Measurements from ENCODE around the gene DNAH9. TPM values are rescaled to one million over a fixed set of nuclear protein-coding genes. Genes with fewer than 3 reads are reported as not detected.

The DNAH9 gene
- total RNA-seq, 4 donors from 2014 or later = 0.41 to 1.9 (median 0.79) TPM; not detected in 1

- Histone ChIP-seq H3K27me3 (no peaks in the 10 kb centered on the region), H3K4me1 (no peaks in the 10 kb centered on the region), H3K27ac (no peak overlapping the region), H3K9me3 (no peaks in the 10 kb centered on the region), H3K4me3 (no peak overlapping the region), H3K36me3 (no peaks in the 10 kb centered on the region)
- TF ChIP-seq POLR2AphosphoS5 (IDR thresholded peaks at IDR 0.05) = no peak
- TF ChIP-seq EP300 (IDR thresholded peaks at IDR 0.05; ENCODE audit: low read depth) = no peak
- no peak for TF ChIP-seq CTCF (IDR thresholded peaks at IDR 0.05)
- no peak for TF ChIP-seq POLR2A (IDR thresholded peaks at IDR 0.05)
- WGBS, 2 donors (ENCODE audit: low coverage in 1 of 2) = 93 to 100% methylated on average over 2 to 10 of the region's 10 CpGs
- intact Hi-C loops (cut with DNase I; ENCODE audit: low total_unique reads) = no loop called here
- DNase-seq = no peak
- in situ Hi-C loops (cut with MboI; ENCODE audit: low pct_ligation_motif_present in 1 of 4, low pct_unique_long_range_greater_than_20kb in 1 of 4, low sequenced_read_pairs in 3 of 4) = loop anchor here in 1 of 4 donors (10.0 kb wide), 1 partner anchor 56 kb away; no protein-coding TSS in a partner anchor
Measured at GRCh38 chr17:11558681-11559234, 39.5 kb upstream of the DNAH9 start.

DNA sequence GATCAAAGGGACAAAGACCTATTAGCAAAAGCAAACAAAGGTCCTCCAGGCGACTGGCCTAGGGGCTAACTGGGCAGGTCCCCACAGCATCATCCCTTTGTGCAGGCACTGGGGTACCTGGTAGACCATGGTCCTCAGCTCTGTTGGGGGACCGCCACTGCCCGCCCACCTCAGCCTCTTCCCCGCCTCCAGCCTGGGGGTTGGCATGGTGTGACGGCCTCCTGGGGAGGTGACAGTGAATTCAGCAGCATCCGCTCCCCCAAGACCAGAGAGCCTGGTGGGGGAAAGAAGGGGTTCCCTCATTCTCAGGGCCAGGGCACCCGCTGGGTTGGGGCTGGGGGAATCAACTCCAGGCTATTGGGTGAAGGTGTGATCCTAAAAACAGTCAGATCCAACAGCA lies 38.7 kb upstream of the DNAH9 start:
- no peaks in the 10 kb centered on the region for H3K27me3 ChIP-seq
- in situ Hi-C loops (cut with MboI; ENCODE audit: low pct_ligation_motif_present in 1 of 4, low pct_unique_long_range_greater_than_20kb in 1 of 4, low sequenced_read_pairs in 3 of 4) (loop anchor here in 1 of 4 donors (10.0 kb wide), 1 partner anchor 55 kb away; no protein-coding TSS in a partner anchor), intact Hi-C loops (cut with DNase I; ENCODE audit: low total_unique reads) (no loop called here)
- 80 to 86% methylated on average over 2 to 6 of the region's 7 CpGs for WGBS, 2 donors (ENCODE audit: low coverage in 1 of 2)
- no peaks in the 10 kb centered on the region for H3K4me1 ChIP-seq
- no peak for DNase-seq
- H3K4me3 ChIP-seq = no peak overlapping the region
- H3K27ac ChIP-seq = no peak overlapping the region
- H3K9me3 ChIP-seq = no peaks in the 10 kb centered on the region
- TF ChIP-seq EP300 (IDR thresholded peaks at IDR 0.05; ENCODE audit: low read depth) (no peak), CTCF (IDR thresholded peaks at IDR 0.05) (no peak), POLR2AphosphoS5 (IDR thresholded peaks at IDR 0.05) (no peak), POLR2A (IDR thresholded peaks at IDR 0.05) (no peak)
- H3K36me3 ChIP-seq = no peaks in the 10 kb centered on the region

GRCh38 chr17:11561281-11561680 lies 37.0 kb upstream of the DNAH9 start:
- Histone ChIP-seq H3K4me1 (no peaks in the 10 kb centered on the region), H3K36me3 (no peaks in the 10 kb centered on the region), H3K4me3 (no peak overlapping the region), H3K27ac (no peak overlapping the region), H3K9me3 (no peaks in the 10 kb centered on the region), H3K27me3 (no peaks in the 10 kb centered on the region)
- no peak for DNase-seq
- intact Hi-C loops (cut with DNase I; ENCODE audit: low total_unique reads) (loop anchor here (5.0 to 10.0 kb wide), 2 partner anchors 106 to 1204 kb away; no protein-coding TSS in a partner anchor), in situ Hi-C loops (cut with MboI; ENCODE audit: low pct_ligation_motif_present in 1 of 4, low pct_unique_long_range_greater_than_20kb in 1 of 4, low sequenced_read_pairs in 3 of 4) (no loop called here)
- WGBS, 2 donors (ENCODE audit: low coverage in 1 of 2) = 72 to 83% methylated on average over 1 of the region's 1 CpG
- TF ChIP-seq POLR2AphosphoS5 (IDR thresholded peaks at IDR 0.05) (no peak), EP300 (IDR thresholded peaks at IDR 0.05; ENCODE audit: low read depth) (no peak), CTCF (IDR thresholded peaks at IDR 0.05) (no peak), POLR2A (IDR thresholded peaks at IDR 0.05) (no peak)

DNA sequence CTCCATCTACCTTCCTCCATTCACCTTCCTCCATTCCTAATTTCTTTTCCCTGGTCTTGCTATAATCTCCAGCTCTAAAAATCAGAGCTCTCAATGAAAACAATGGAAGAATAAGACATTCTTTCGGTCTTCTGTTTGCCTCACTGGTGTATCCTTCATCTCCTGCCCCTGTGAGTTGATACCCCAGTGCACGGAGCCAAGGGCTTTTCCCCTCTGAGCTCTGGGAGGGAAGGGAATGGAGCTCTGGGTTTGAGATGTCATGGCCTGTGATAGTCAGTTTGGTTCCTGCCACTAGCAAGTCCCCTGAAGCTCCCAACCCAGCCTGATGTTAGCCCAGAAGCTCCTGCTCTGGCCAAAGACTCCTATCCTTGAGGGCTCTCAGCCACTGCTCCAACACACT lies 36.6 kb upstream of the DNAH9 start:
- Histone ChIP-seq H3K4me3 (no peak overlapping the region), H3K4me1 (no peaks in the 10 kb centered on the region), H3K27ac (no peak overlapping the region), H3K27me3 (no peaks in the 10 kb centered on the region), H3K36me3 (no peaks in the 10 kb centered on the region), H3K9me3 (no peaks in the 10 kb centered on the region)
- intact Hi-C loops (cut with DNase I; ENCODE audit: low total_unique reads) = loop anchor here (5.0 to 10.0 kb wide), 2 partner anchors 107 to 1204 kb away; no protein-coding TSS in a partner anchor
- TF ChIP-seq POLR2AphosphoS5 (IDR thresholded peaks at IDR 0.05) = no peak
- no peak for TF ChIP-seq POLR2A (IDR thresholded peaks at IDR 0.05)
- TF ChIP-seq CTCF (IDR thresholded peaks at IDR 0.05) = no peak
- no peak for TF ChIP-seq EP300 (IDR thresholded peaks at IDR 0.05; ENCODE audit: low read depth)
- in situ Hi-C loops (cut with MboI; ENCODE audit: low pct_ligation_motif_present in 1 of 4, low pct_unique_long_range_greater_than_20kb in 1 of 4, low sequenced_read_pairs in 3 of 4) = no loop called here
- WGBS, 2 donors (ENCODE audit: low coverage in 1 of 2) = 83 to 84% methylated on average over 2 of the region's 2 CpGs
- no peak for DNase-seq
